GM12873 (cell line): Measurements from ENCODE around the gene KHDRBS1.

Source experiments
- TF ChIP-seq, protein P1 (sequence below): IDR thresholded peaks from 2 replicates; pipeline ENCODE4 v1.5.1; 2012; ENCODE audit warnings: low read depth, mild to moderate bottlenecking, moderate library complexity, low read length, control low read depth; ENCODE audit not compliant: insufficient read depth; ENCODE audit errors: missing control alignments

The KHDRBS1 gene

DNA sequence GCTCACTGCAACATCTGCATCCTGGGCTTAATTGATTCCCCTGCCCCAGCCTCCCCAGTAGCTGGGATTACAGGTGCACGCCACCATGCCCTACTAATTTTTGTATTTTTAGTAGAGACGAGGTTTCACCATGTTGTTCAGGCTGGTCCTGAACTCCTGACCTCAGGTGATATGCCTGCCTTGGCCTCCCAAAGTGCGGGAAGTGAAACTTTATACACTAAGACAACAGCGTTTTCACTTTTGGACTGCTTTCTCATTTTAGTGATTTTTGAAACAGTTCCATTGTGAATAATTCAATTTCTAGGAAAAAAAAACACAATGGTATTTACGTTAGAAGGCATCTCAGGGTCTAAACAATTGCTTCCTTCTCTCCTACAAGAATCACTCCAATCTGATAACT is 11.8 kb upstream of the KHDRBS1 start:
- TF ChIP-seq, protein P1, sequence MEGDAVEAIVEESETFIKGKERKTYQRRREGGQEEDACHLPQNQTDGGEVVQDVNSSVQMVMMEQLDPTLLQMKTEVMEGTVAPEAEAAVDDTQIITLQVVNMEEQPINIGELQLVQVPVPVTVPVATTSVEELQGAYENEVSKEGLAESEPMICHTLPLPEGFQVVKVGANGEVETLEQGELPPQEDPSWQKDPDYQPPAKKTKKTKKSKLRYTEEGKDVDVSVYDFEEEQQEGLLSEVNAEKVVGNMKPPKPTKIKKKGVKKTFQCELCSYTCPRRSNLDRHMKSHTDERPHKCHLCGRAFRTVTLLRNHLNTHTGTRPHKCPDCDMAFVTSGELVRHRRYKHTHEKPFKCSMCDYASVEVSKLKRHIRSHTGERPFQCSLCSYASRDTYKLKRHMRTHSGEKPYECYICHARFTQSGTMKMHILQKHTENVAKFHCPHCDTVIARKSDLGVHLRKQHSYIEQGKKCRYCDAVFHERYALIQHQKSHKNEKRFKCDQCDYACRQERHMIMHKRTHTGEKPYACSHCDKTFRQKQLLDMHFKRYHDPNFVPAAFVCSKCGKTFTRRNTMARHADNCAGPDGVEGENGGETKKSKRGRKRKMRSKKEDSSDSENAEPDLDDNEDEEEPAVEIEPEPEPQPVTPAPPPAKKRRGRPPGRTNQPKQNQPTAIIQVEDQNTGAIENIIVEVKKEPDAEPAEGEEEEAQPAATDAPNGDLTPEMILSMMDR, result no peak

DNA sequence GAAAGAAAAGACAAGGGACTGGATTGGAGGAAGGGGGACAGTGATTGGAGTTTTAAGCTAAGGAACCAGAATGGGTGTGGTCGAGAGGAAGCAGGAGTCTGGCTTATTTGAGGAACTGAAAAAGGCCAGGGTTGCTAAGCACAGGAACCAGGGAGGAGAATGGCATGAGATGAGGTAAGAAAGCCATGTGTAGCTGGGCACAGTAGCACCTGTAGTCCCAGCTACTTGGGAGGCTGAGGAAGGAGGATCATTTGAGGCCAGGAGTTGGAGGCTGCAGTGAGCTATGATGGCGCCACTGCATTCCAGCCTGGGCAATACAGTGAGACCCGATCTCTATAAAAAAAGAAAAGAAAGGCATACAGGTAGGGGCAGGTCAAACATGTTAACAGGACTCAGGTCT is 8.1 kb upstream of the KHDRBS1 start:
- TF ChIP-seq, protein P1, result no peak

- TF ChIP-seq, protein P1, result no peak
Measured at GRCh38 chr1:32007591-32007940, 6.1 kb upstream of the KHDRBS1 start.

GRCh38 chr1:32010246-32010645 is 3.4 kb upstream of the KHDRBS1 start:
- TF ChIP-seq, protein P1, result no peak

DNA sequence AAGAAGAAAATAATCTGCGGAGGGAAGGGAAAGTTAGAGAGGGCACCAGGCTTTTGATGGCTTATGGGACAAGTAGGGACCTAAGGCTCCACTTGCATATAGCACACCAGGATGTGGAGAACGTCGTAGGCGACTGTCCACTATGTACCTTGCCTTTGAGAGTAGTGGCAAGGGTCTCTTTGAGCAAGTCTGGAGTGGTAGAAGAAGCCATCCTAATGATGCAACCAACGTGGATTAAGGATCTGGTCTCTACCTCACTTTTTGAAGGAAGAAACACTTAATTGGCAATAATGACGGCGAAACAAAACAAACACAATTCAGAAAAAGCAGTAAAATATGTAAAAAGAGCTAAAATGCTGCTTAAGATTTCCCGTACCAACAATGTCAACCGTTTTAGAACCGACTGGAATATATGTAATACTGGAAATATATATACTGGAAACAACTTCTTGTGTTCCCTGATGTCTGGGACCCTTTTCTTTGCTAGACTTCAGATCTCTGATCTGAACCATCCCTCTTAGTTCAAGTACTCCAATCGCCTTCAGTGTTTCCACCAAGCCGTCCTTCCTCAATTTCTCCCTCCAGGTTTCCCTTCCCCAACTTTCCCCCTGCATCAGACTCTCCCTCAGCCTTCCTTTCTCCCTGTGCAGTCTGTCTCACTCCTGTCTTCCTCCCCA is 821 bp upstream of the KHDRBS1 start:
- TF ChIP-seq, protein P1, result no peak

GRCh38 chr1:32014199-32014947 is 705 bp downstream of the KHDRBS1 start:
- TF ChIP-seq, protein P1, result no peak

DNA sequence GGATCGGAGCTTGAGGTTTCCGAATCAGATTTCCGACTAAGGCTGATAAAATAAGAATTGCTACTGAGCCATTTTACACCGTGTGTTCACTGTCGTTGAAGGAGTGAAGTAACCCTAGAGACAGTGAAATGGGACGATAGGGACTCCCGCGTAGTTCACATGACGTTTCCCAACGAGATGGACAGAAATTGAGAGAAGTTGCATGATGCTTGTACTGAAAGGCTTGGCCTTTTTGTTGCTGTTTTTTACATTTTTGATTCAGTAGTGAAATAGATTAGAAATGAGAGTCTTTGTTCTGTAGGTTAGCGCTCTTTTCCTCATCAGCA is 1.2 kb downstream of the KHDRBS1 start:
- TF ChIP-seq, protein P1, result no peak
